GM13977 (cell line): ENCODE results near the gene LDLRAD4.

Source experiments
- DNase-seq: peaks from one replicate; pipeline ENCODE4 v3.0.0; 2012; ENCODE audit warnings: low spot score
- CTCF ChIP-seq: IDR thresholded peaks from 2 replicates; pipeline ENCODE4 v1.5.1; 2012; ENCODE audit warnings: mild to moderate bottlenecking, control low read depth; ENCODE audit not compliant: insufficient read depth; ENCODE audit errors: extremely low read depth, missing control alignments
- in situ Hi-C: fragments of 300-500 bp; cut with MboI; formaldehyde crosslinking; loops from one replicate; pipeline ENCODE4 v1.12.0; 2022; ENCODE audit warnings: low sequenced_read_pairs, low pct_unique_long_range_greater_than_20kb, mixed read lengths, inconsistent platforms; ENCODE audit not compliant: unreplicated experiment

Gene LDLRAD4

GRCh38 chr18:13316063-13316462 is 97.5 kb downstream of the LDLRAD4 start:
- no peak for DNase-seq
- no peak for TF ChIP-seq CTCF
- in situ Hi-C loops = no loop called here

- no peak for TF ChIP-seq CTCF
- no peak for DNase-seq
- in situ Hi-C loops = no loop called here
Observed at GRCh38 chr18:13317801-13318200, 99.2 kb downstream of the LDLRAD4 start.

GRCh38 chr18:13318731-13319501 is 100.4 kb downstream of the LDLRAD4 start:
- no peak for TF ChIP-seq CTCF
- DNase-seq = no peak
- in situ Hi-C loops = no loop called here

- in situ Hi-C loops = no loop called here
- no peak for TF ChIP-seq CTCF
- DNase-seq = no peak
Observed at GRCh38 chr18:13319629-13320028, 101.1 kb downstream of the LDLRAD4 start.

- no peak for DNase-seq
- no peak for TF ChIP-seq CTCF
- in situ Hi-C loops = no loop called here
Observed at GRCh38 chr18:13320096-13320495, 101.5 kb downstream of the LDLRAD4 start.

GRCh38 chr18:13320891-13321425 is 102.4 kb downstream of the LDLRAD4 start:
- in situ Hi-C loops = no loop called here

More at GRCh38 chr18:13320891-13321425, 102.4 kb downstream of the LDLRAD4 start:
- TF ChIP-seq CTCF = no peak
- no peak for DNase-seq
